ENCODE data around the gene PHC2.

The PHC2 gene

DNA sequence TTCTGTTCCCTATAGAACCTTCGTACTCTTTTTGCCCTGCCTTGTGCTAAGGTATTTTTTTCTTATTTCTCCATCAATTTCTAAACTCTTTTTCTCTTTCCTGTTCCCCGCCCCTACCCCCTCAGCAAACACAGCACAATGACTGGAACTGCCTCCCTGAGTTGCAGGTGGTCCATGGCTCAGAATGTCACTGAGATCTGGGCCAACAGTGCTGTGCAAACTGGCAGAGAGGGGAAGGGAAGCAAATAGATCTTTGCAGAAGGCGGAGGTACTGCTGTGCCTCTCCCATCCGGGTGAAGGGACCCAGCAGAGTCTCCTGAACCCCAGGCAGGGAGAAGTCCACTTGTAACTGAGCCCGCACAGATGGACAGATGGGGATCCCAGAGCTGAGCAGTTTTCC, 77.4 kb downstream of the PHC2 start (continued):
- TF ChIP-seq, protein P1, sequence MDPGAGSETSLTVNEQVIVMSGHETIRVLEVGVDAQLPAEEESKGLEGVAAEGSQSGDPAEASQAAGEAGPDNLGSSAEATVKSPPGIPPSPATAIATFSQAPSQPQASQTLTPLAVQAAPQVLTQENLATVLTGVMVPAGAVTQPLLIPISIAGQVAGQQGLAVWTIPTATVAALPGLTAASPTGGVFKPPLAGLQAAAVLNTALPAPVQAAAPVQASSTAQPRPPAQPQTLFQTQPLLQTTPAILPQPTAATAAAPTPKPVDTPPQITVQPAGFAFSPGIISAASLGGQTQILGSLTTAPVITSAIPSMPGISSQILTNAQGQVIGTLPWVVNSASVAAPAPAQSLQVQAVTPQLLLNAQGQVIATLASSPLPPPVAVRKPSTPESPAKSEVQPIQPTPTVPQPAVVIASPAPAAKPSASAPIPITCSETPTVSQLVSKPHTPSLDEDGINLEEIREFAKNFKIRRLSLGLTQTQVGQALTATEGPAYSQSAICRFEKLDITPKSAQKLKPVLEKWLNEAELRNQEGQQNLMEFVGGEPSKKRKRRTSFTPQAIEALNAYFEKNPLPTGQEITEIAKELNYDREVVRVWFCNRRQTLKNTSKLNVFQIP (CRISPR knock-in tag; IDR thresholded peaks at IDR 0.05; ENCODE audit: borderline replicate concordance, low read depth): no peak
- TF ChIP-seq BACH2 (CRISPR knock-in tag; IDR thresholded peaks at IDR 0.05; ENCODE audit: borderline replicate concordance) (no peak), TCF4 (CRISPR knock-in tag; IDR thresholded peaks at IDR 0.05; ENCODE audit: borderline replicate concordance) (no peak), RARB (CRISPR knock-in tag; IDR thresholded peaks at IDR 0.05) (no peak), ZFP30 (CRISPR knock-in tag; IDR thresholded peaks at IDR 0.05) (no peak), ZNF70 (CRISPR knock-in tag; IDR thresholded peaks at IDR 0.05) (no peak), ZNF8 (CRISPR knock-in tag; IDR thresholded peaks at IDR 0.05) (no peak), GLIS3 (CRISPR knock-in tag; IDR thresholded peaks at IDR 0.05) (no peak)
- TF ChIP-seq, protein P2, sequence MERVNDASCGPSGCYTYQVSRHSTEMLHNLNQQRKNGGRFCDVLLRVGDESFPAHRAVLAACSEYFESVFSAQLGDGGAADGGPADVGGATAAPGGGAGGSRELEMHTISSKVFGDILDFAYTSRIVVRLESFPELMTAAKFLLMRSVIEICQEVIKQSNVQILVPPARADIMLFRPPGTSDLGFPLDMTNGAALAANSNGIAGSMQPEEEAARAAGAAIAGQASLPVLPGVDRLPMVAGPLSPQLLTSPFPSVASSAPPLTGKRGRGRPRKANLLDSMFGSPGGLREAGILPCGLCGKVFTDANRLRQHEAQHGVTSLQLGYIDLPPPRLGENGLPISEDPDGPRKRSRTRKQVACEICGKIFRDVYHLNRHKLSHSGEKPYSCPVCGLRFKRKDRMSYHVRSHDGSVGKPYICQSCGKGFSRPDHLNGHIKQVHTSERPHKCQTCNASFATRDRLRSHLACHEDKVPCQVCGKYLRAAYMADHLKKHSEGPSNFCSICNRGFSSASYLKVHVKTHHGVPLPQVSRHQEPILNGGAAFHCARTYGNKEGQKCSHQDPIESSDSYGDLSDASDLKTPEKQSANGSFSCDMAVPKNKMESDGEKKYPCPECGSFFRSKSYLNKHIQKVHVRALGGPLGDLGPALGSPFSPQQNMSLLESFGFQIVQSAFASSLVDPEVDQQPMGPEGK (CRISPR knock-in tag; IDR thresholded peaks at IDR 0.05; ENCODE audit: borderline replicate concordance): no peak
- TF ChIP-seq, protein P3, sequence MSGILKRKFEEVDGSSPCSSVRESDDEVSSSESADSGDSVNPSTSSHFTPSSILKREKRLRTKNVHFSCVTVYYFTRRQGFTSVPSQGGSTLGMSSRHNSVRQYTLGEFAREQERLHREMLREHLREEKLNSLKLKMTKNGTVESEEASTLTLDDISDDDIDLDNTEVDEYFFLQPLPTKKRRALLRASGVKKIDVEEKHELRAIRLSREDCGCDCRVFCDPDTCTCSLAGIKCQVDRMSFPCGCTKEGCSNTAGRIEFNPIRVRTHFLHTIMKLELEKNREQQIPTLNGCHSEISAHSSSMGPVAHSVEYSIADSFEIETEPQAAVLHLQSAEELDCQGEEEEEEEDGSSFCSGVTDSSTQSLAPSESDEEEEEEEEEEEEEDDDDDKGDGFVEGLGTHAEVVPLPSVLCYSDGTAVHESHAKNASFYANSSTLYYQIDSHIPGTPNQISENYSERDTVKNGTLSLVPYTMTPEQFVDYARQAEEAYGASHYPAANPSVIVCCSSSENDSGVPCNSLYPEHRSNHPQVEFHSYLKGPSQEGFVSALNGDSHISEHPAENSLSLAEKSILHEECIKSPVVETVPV (CRISPR knock-in tag; IDR thresholded peaks at IDR 0.05): no peak

DNA sequence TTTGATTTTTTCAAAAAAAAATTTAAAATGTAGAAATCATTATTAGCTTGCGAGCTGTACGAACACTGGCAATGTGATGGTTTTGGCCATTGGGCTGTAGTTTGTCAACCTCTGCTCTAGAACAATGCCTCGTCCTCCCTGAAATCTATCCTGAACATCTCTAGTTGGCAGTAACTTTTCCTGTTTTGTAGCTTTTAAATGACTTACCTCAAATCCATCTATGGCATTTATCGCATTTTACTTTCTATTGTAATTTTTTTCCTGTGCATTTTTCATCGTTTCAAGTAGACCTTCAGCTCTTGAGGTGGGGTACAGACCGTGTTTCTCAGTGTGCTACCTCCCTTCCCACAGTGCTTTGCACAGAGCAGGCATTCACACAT, 79.6 kb downstream of the PHC2 start:
- no peak for ATAC-seq
- TF ChIP-seq ZNF8 (CRISPR knock-in tag; IDR thresholded peaks at IDR 0.05) (no peak), ZFP3 (CRISPR knock-in tag; IDR thresholded peaks at IDR 0.05) (no peak), RARB (CRISPR knock-in tag; IDR thresholded peaks at IDR 0.05) (no peak), ZC3H10 (CRISPR knock-in tag; IDR thresholded peaks at IDR 0.05) (no peak), CSDC2 (CRISPR knock-in tag; IDR thresholded peaks at IDR 0.05) (no peak), ESRRG (CRISPR knock-in tag; IDR thresholded peaks at IDR 0.05) (no peak), ZFP30 (CRISPR knock-in tag; IDR thresholded peaks at IDR 0.05) (no peak), ARNTL (CRISPR knock-in tag; IDR thresholded peaks at IDR 0.05; ENCODE audit: borderline replicate concordance, low read depth) (no peak), OSR1 (CRISPR knock-in tag; IDR thresholded peaks at IDR 0.05) (no peak)
- TF ChIP-seq, protein P1 (CRISPR knock-in tag; IDR thresholded peaks at IDR 0.05; ENCODE audit: borderline replicate concordance, low read depth): no peak

DNA sequence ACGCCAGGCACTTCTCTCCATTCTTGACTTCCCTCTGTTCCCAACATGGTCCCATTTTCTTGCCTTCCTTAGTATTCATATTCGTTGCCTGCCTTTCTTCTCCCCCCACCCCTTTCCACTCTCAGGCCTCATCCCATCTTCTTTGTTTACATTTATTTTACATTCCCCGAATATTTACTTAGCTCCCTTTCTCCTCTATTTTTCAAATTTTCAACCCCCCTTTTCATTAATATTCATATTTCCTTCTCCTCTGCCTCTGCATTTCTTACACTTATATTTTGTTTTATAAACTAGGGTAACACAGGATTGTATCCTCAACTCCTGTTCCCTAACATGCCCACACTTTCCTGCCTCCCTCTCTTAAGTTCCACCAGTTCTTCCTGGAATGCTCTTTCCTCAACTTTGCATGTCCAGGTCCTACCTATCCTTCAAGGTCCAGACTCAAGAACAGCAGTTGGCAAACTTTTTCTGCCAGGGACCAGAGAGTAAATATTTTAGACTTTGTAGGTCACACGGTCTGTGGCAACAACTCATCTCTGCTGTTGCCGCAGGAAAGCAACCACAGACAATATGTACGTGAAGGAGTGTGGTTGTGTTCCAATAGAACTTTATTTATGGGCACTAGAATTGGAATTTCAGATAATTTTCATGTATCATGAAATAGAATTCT, 80.1 kb downstream of the PHC2 start:
- TF ChIP-seq BACH2 (CRISPR knock-in tag; IDR thresholded peaks at IDR 0.05; ENCODE audit: borderline replicate concordance): no peak
- TF ChIP-seq OSR1 (CRISPR knock-in tag; IDR thresholded peaks at IDR 0.05): no peak
- TF ChIP-seq ZNF70 (CRISPR knock-in tag; IDR thresholded peaks at IDR 0.05): no peak
- no peak for TF ChIP-seq TCF4 (CRISPR knock-in tag; IDR thresholded peaks at IDR 0.05; ENCODE audit: borderline replicate concordance)
- TF ChIP-seq PPARA (CRISPR knock-in tag; IDR thresholded peaks at IDR 0.05; ENCODE audit: borderline replicate concordance): no peak
- TF ChIP-seq, protein P2 (CRISPR knock-in tag; IDR thresholded peaks at IDR 0.05; ENCODE audit: borderline replicate concordance): no peak
- TF ChIP-seq ESRRG (CRISPR knock-in tag; IDR thresholded peaks at IDR 0.05): no peak
- TF ChIP-seq GLIS3 (CRISPR knock-in tag; IDR thresholded peaks at IDR 0.05): no peak
- no peak for TF ChIP-seq SNAI2 (CRISPR knock-in tag; IDR thresholded peaks at IDR 0.05)
- no peak for TF ChIP-seq ZFP3 (CRISPR knock-in tag; IDR thresholded peaks at IDR 0.05)
- TF ChIP-seq, protein P1 (CRISPR knock-in tag; IDR thresholded peaks at IDR 0.05; ENCODE audit: borderline replicate concordance, low read depth): no peak
- no peak for TF ChIP-seq RARB (CRISPR knock-in tag; IDR thresholded peaks at IDR 0.05)
- no peak for TF ChIP-seq ZC3H10 (CRISPR knock-in tag; IDR thresholded peaks at IDR 0.05)
- no peak for ATAC-seq
